HUES48 (cell line): ENCODE data around the gene NR4A1.

Source experiments
- H3K27ac ChIP-seq: one replicate; pipeline ENCODE4 v1.7.0; 2013; ENCODE audit warnings: low read depth, low read length, inconsistent platforms
- H3K27me3 ChIP-seq: 2 replicates; pipeline ENCODE4 v1.6.1; 2013; ENCODE audit warnings: mild to moderate bottlenecking, low read length; ENCODE audit not compliant: control insufficient read depth, insufficient read depth
- H3K36me3 ChIP-seq: 2 replicates; pipeline ENCODE4 v1.6.1; 2013; ENCODE audit warnings: low read length; ENCODE audit not compliant: control insufficient read depth, insufficient read depth
- H3K4me1 ChIP-seq: 2 replicates; pipeline ENCODE4 v1.6.1; 2013; ENCODE audit warnings: mild to moderate bottlenecking, low read length; ENCODE audit not compliant: control insufficient read depth, insufficient read depth
- H3K4me3 ChIP-seq: 2 replicates; pipeline ENCODE4 v1.5.1; 2013; ENCODE audit warnings: mild to moderate bottlenecking, low read depth, low read length
- H3K9ac ChIP-seq: 2 replicates; pipeline ENCODE4 v1.6.1; 2013; ENCODE audit warnings: mild to moderate bottlenecking, low read depth, low read length, moderate library complexity
- H3K9me3 ChIP-seq: 2 replicates; pipeline ENCODE4 v1.6.1; 2013; ENCODE audit warnings: low read length; ENCODE audit not compliant: control insufficient read depth, insufficient read depth

NR4A1 gene

GRCh38 chr12:52050758-52051541 lies at the start of gene NR4A1:
Gene NR4A1, plus strand, starts transcription at chr12:52051442. Its CDS starts 2,887 bp downstream, at chr12:52054329.
- H3K9ac ChIP-seq = peak within 1 kb of the TSS; percentile 42; the same call in 1 of the 2 replicates
- H3K4me3 ChIP-seq = peak within 1 kb of the TSS; percentile 81
- H3K4me1 ChIP-seq = peaks cover 19% of the 10 kb centered on the region; the same call in 1 of the 2 replicates
- H3K36me3 ChIP-seq = no peaks in the 10 kb centered on the region; the same call in 1 of the 2 replicates
- H3K27me3 ChIP-seq = peaks cover 50% of the 10 kb centered on the region
- H3K9me3 ChIP-seq = no peaks in the 10 kb centered on the region
- H3K27ac ChIP-seq = peak within 1 kb of the TSS; percentile 73

GRCh38 chr12:52003016-52003550 lies 48.2 kb upstream of the NR4A1 start:
- Histone ChIP-seq H3K27me3 (peaks cover 38% of the 10 kb centered on the region), H3K36me3 (peaks cover 3% of the 10 kb centered on the region), H3K9ac (no peak overlapping the region), H3K27ac (no peak overlapping the region), H3K4me3 (no peak overlapping the region), H3K9me3 (no peaks in the 10 kb centered on the region), H3K4me1 (peaks cover 11% of the 10 kb centered on the region; the same call in 1 of the 2 replicates)

- peaks cover 11% of the 10 kb centered on the region; the same call in 1 of the 2 replicates for H3K4me1 ChIP-seq
- no peak overlapping the region for H3K9ac ChIP-seq
- no peak overlapping the region for H3K4me3 ChIP-seq
- no peak overlapping the region for H3K27ac ChIP-seq
- H3K36me3 ChIP-seq = no peaks in the 10 kb centered on the region
- no peaks in the 10 kb centered on the region for H3K9me3 ChIP-seq
- peaks cover 43% of the 10 kb centered on the region for H3K27me3 ChIP-seq
Measured at GRCh38 chr12:52003591-52003990, 47.7 kb upstream of the NR4A1 start.

GRCh38 chr12:52004042-52004648 lies 47.1 kb upstream of the NR4A1 start:
- Histone ChIP-seq H3K27ac (no peak overlapping the region), H3K4me3 (no peak overlapping the region), H3K9ac (no peak overlapping the region), H3K4me1 (peaks cover 11% of the 10 kb centered on the region; the same call in 1 of the 2 replicates), H3K36me3 (no peaks in the 10 kb centered on the region), H3K9me3 (no peaks in the 10 kb centered on the region), H3K27me3 (peaks cover 49% of the 10 kb centered on the region)

GRCh38 chr12:52005218-52005902 lies 45.9 kb upstream of the NR4A1 start:
- Histone ChIP-seq H3K9me3 (no peaks in the 10 kb centered on the region), H3K9ac (no peak overlapping the region), H3K4me1 (peaks cover 19% of the 10 kb centered on the region; the same call in 1 of the 2 replicates), H3K27me3 (peaks cover 57% of the 10 kb centered on the region), H3K27ac (no peak overlapping the region), H3K4me3 (no peak overlapping the region), H3K36me3 (no peaks in the 10 kb centered on the region)

GRCh38 chr12:52005903-52006703 lies 45.1 kb upstream of the NR4A1 start:
- Histone ChIP-seq H3K4me3 (peak overlapping the region; percentile 63; the same call in 1 of the 2 replicates), H3K27me3 (peaks cover 57% of the 10 kb centered on the region), H3K36me3 (no peaks in the 10 kb centered on the region), H3K27ac (no peak overlapping the region), H3K4me1 (peaks cover 25% of the 10 kb centered on the region), H3K9me3 (no peaks in the 10 kb centered on the region), H3K9ac (no peak overlapping the region)

GRCh38 chr12:52006726-52007157 lies 44.5 kb upstream of the NR4A1 start, which contains the start of gene TAMALIN:
Gene TAMALIN, plus strand, starts transcription at chr12:52006946. Its CDS starts 74 bp downstream, at chr12:52007020.
- Histone ChIP-seq H3K36me3 (no peaks in the 10 kb centered on the region), H3K27ac (no peak within 1 kb of the TSS), H3K9ac (no peak within 1 kb of the TSS), H3K4me3 (peak within 1 kb of the TSS; percentile 63), H3K27me3 (peaks cover 57% of the 10 kb centered on the region), H3K4me1 (peaks cover 25% of the 10 kb centered on the region), H3K9me3 (no peaks in the 10 kb centered on the region)

- peak overlapping the region; percentile 63 for H3K4me3 ChIP-seq
- H3K36me3 ChIP-seq = no peaks in the 10 kb centered on the region
- no peak overlapping the region for H3K9ac ChIP-seq
- H3K27ac ChIP-seq = no peak overlapping the region
- peaks cover 25% of the 10 kb centered on the region for H3K4me1 ChIP-seq
- peaks cover 57% of the 10 kb centered on the region for H3K27me3 ChIP-seq
- no peaks in the 10 kb centered on the region for H3K9me3 ChIP-seq
Measured at GRCh38 chr12:52007158-52007921, 43.9 kb upstream of the NR4A1 start.

- H3K9me3 ChIP-seq = no peaks in the 10 kb centered on the region
- peak overlapping the region; percentile 63; the same call in 1 of the 2 replicates for H3K4me3 ChIP-seq
- H3K36me3 ChIP-seq = no peaks in the 10 kb centered on the region
- H3K9ac ChIP-seq = no peak overlapping the region
- H3K27me3 ChIP-seq = peaks cover 57% of the 10 kb centered on the region
- H3K27ac ChIP-seq = no peak overlapping the region
- peaks cover 25% of the 10 kb centered on the region for H3K4me1 ChIP-seq
Measured at GRCh38 chr12:52007982-52008510, 43.2 kb upstream of the NR4A1 start.
